Type B pancreatic cell (in vitro differentiated cells): ENCODE results near the gene NOL4L. TPM values are rescaled to one million over a fixed set of nuclear protein-coding genes. Genes with fewer than 3 reads are reported as not detected.
A peak's percentile ranks its signal among the peaks of the same experiment; 100 is the strongest.

Experiments used
- DNase-seq: peaks from one replicate; pipeline ENCODE4 v3.0.0; 2021; ENCODE audit warnings: mixed read lengths; ENCODE audit not compliant: unreplicated experiment; ENCODE audit errors: extremely low spot score
- H3K27ac Mint-ChIP-seq: 2 replicates; pipeline ENCODE4 v1.8.0; 2021; ENCODE audit warnings: mild to moderate bottlenecking, mixed read lengths
- H3K27me3 Mint-ChIP-seq: 2 replicates; pipeline ENCODE4 v1.8.0; 2021; ENCODE audit warnings: mixed read lengths
- H3K36me3 Mint-ChIP-seq: 2 replicates; pipeline ENCODE4 v1.8.0; 2021; ENCODE audit warnings: mixed read lengths
- H3K4me1 Mint-ChIP-seq: one replicate; pipeline ENCODE4 v1.8.0; 2021; ENCODE audit warnings: mixed read lengths; ENCODE audit not compliant: unreplicated experiment
- H3K4me3 Mint-ChIP-seq: 2 replicates; pipeline ENCODE4 v1.8.0; 2021; ENCODE audit warnings: mild to moderate bottlenecking, mixed read lengths
- H3K9me3 Mint-ChIP-seq: 2 replicates; pipeline ENCODE4 v1.8.0; 2021; ENCODE audit warnings: mixed read lengths
- total RNA-seq: library from RNA; stranded (reverse); gene quantifications from 2 replicates; pipeline ENCODE4 v1.2.1, GENCODE V29; 2021; ENCODE audit warnings: low replicate concordance
- TF ChIP-seq, protein P1 (sequence below): fragments of 200-600 bp; sonication (generic); conservative IDR thresholded peaks from 2 replicates; pipeline ENCODE4 v1.5.0; 2021; ENCODE audit warnings: antibody characterized with exemption, mild to moderate bottlenecking

The NOL4L gene
- total RNA-seq, 1 donor from 2014 or later = 44.5 TPM

GRCh38 chr20:32510120-32510600 is 75.0 kb downstream of the NOL4L start:
- peaks cover under 1% of the 10 kb centered on the region for H3K36me3 Mint-ChIP-seq
- H3K4me3 Mint-ChIP-seq = peak overlapping the region; percentile 51
- peak overlapping the region; percentile 40 for H3K27ac Mint-ChIP-seq
- no peak for DNase-seq
- TF ChIP-seq, protein P1, sequence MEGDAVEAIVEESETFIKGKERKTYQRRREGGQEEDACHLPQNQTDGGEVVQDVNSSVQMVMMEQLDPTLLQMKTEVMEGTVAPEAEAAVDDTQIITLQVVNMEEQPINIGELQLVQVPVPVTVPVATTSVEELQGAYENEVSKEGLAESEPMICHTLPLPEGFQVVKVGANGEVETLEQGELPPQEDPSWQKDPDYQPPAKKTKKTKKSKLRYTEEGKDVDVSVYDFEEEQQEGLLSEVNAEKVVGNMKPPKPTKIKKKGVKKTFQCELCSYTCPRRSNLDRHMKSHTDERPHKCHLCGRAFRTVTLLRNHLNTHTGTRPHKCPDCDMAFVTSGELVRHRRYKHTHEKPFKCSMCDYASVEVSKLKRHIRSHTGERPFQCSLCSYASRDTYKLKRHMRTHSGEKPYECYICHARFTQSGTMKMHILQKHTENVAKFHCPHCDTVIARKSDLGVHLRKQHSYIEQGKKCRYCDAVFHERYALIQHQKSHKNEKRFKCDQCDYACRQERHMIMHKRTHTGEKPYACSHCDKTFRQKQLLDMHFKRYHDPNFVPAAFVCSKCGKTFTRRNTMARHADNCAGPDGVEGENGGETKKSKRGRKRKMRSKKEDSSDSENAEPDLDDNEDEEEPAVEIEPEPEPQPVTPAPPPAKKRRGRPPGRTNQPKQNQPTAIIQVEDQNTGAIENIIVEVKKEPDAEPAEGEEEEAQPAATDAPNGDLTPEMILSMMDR = no peak
- H3K9me3 Mint-ChIP-seq = no peaks in the 10 kb centered on the region
- H3K4me1 Mint-ChIP-seq = peaks cover 54% of the 10 kb centered on the region
- peaks cover 4% of the 10 kb centered on the region for H3K27me3 Mint-ChIP-seq

GRCh38 chr20:32509639-32510066 is 75.5 kb downstream of the NOL4L start:
- TF ChIP-seq, protein P1 = peak; percentile 35
- Mint-ChIP-seq H3K36me3 (peaks cover 3% of the 10 kb centered on the region), H3K4me3 (peak overlapping the region; percentile 69), H3K27ac (peak overlapping the region; percentile 16), H3K4me1 (peaks cover 49% of the 10 kb centered on the region), H3K27me3 (peaks cover 3% of the 10 kb centered on the region), H3K9me3 (no peaks in the 10 kb centered on the region)
- DNase-seq = no peak

DNA sequence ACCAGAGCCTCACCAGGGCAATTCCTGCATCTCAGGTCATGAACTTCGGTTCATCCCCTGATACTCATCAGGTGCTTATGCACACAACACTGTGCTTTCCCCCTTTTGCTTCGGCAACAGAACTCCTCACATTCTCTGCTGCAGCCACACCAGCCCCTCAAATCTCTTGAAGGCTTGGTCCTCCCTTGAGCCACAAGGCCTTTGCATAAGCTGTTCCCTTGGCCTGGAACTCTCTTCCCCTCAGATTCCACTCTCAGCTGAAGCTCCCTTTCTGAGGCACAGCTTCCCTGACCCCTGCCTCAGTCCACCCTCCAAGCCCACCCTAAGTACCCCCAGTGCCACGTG is 76.4 kb downstream of the NOL4L start:
- H3K27ac Mint-ChIP-seq = peak overlapping the region; percentile 22
- H3K27me3 Mint-ChIP-seq = no peaks in the 10 kb centered on the region
- H3K36me3 Mint-ChIP-seq = peaks cover 4% of the 10 kb centered on the region
- peaks cover 46% of the 10 kb centered on the region for H3K4me1 Mint-ChIP-seq
- TF ChIP-seq, protein P1 = no peak
- H3K9me3 Mint-ChIP-seq = no peaks in the 10 kb centered on the region
- no peak for DNase-seq
- H3K4me3 Mint-ChIP-seq = no peak overlapping the region

DNA sequence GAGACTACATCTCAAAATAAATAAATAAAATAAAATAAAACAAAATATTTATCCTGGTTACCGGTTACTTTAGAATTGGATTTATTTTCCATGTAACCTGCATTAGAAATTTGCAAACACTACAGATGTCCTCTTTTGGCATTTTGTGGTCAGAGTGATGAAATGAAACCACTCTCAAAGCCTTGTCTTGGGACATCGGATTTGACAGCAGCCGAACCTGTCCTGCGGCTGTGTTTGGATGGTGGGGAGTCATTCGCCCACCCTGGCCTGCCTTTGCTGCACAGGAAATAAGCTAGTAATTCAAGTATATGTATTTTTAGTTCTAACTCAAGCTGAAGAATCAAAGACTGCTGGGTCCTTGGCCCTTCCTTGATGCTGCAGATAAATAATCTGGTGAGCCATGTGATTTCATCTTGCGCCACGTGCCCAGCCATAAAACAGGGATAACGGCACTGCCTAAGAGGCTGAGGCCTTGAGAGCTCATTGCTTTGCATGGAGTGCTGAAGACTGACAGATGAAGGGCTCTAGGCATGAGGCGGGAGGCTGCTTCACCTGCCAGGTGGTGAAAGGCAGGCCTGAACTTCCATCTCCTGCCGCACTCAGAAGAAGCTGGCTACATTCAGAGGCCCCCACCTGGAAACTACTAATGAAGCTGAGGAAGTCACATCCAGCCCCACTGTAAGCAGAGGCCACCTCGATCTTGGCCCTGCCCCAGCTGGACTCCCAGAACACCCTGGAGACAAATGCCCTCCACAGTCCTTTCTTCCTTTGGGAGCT is 76.9 kb downstream of the NOL4L start:
- H3K36me3 Mint-ChIP-seq = peaks cover 4% of the 10 kb centered on the region
- H3K4me3 Mint-ChIP-seq = no peak overlapping the region
- no peaks in the 10 kb centered on the region for H3K27me3 Mint-ChIP-seq
- no peak overlapping the region for H3K27ac Mint-ChIP-seq
- DNase-seq = no peak
- TF ChIP-seq, protein P1 = no peak
- H3K4me1 Mint-ChIP-seq = peaks cover 46% of the 10 kb centered on the region
- no peaks in the 10 kb centered on the region for H3K9me3 Mint-ChIP-seq

DNA sequence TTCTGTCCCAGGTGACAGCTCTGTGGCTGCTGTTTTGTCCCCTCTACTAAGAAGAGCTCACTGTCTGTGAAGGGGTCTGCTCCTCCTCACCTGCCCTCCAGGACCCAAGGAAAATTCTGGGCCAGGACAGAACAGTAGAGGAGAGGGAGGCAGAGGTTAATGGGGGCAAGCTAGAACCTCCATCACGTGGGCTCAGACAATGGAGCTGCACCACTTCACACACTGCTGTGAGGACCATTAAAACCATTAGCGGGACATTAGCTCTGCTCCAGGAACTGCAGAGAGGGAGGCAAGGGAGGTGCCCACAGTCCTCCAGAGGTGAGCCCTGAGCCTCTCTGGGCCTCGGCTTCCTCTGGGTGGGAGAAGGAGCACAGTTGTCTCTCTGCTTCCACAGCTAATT is 78.4 kb downstream of the NOL4L start:
- TF ChIP-seq, protein P1 = no peak
- no peak overlapping the region for H3K4me3 Mint-ChIP-seq
- DNase-seq = no peak
- peaks cover 4% of the 10 kb centered on the region for H3K36me3 Mint-ChIP-seq
- no peaks in the 10 kb centered on the region for H3K9me3 Mint-ChIP-seq
- no peak overlapping the region for H3K27ac Mint-ChIP-seq
- H3K4me1 Mint-ChIP-seq = peaks cover 39% of the 10 kb centered on the region
- no peaks in the 10 kb centered on the region for H3K27me3 Mint-ChIP-seq
